Trophoblast cell (in vitro differentiated cells and primary cell): ENCODE results near the gene PLXDC1.
"Not testable (repeated sequence)": the region's sequence is repeated elsewhere in the genome, so short reads cannot be mapped to it uniquely, and the experiment has no call there.

Experiments
- DNase-seq, 2 donors: peaks; one replicate each; pipeline ENCODE4 v3.0.0-alpha.2; 2016
- H2AFZ ChIP-seq: 2 replicates; pipeline ENCODE4 v1.6.1; 2013; ENCODE audit warnings: low read length, moderate library complexity, mild to moderate bottlenecking; ENCODE audit not compliant: insufficient read depth, poor library complexity
- H2AK5ac ChIP-seq: 2 replicates; pipeline ENCODE4 v1.6.1; 2013; ENCODE audit warnings: mild to moderate bottlenecking, low read length
- H2BK120ac ChIP-seq: 2 replicates; pipeline ENCODE4 v1.6.1; 2013; ENCODE audit warnings: low read length, mild to moderate bottlenecking, moderate library complexity; ENCODE audit not compliant: insufficient read depth, poor library complexity
- H2BK12ac ChIP-seq: 2 replicates; pipeline ENCODE4 v1.6.1; 2013; ENCODE audit warnings: mild to moderate bottlenecking, low read length, moderate library complexity
- H2BK5ac ChIP-seq: 2 replicates; pipeline ENCODE4 v1.6.1; 2013; ENCODE audit warnings: low read length, low read depth, moderate library complexity, mild to moderate bottlenecking; ENCODE audit not compliant: poor library complexity
- H3K14ac ChIP-seq: 2 replicates; pipeline ENCODE4 v1.6.1; 2013; ENCODE audit warnings: mild to moderate bottlenecking, low read length
- H3K18ac ChIP-seq: 2 replicates; pipeline ENCODE4 v1.6.1; 2013; ENCODE audit warnings: mild to moderate bottlenecking, low read length
- H3K23ac ChIP-seq: 2 replicates; pipeline ENCODE4 v1.6.1; 2013; ENCODE audit warnings: low read length
- H3K27ac ChIP-seq: 2 replicates; pipeline ENCODE4 v1.5.1; 2013; ENCODE audit warnings: low read depth, mild to moderate bottlenecking, inconsistent platforms, low read length, moderate library complexity
- H3K27me3 ChIP-seq: 2 replicates; pipeline ENCODE4 v1.6.1; 2013; ENCODE audit warnings: inconsistent platforms, mild to moderate bottlenecking, low read length, moderate library complexity; ENCODE audit not compliant: insufficient read depth
- H3K36me3 ChIP-seq, 2 experiments: 1 replicate in 1 of 2; 2 replicates in 1 of 2; pipeline ENCODE4 v1.6.1; 2013; ENCODE audit warnings: low read length in 2 of 2, mild to moderate bottlenecking in 2 of 2, moderate library complexity in 1 of 2; ENCODE audit not compliant: insufficient read depth in 2 of 2, control insufficient read depth in 1 of 2
- H3K4ac ChIP-seq: 2 replicates; pipeline ENCODE4 v1.6.1; 2013; ENCODE audit warnings: low read depth, mild to moderate bottlenecking, low read length, moderate library complexity
- H3K4me1 ChIP-seq, 2 experiments: 1 replicate in 1 of 2; 2 replicates in 1 of 2; pipeline ENCODE4 v1.6.1; 2013; ENCODE audit warnings: low read length in 2 of 2, mild to moderate bottlenecking in 2 of 2, moderate library complexity in 1 of 2; ENCODE audit not compliant: insufficient read depth in 2 of 2, control insufficient read depth in 1 of 2
- H3K4me2 ChIP-seq: 2 replicates; pipeline ENCODE4 v1.6.1; 2013; ENCODE audit warnings: inconsistent platforms, mild to moderate bottlenecking, low read length, moderate library complexity
- H3K4me3 ChIP-seq: 2 replicates; pipeline ENCODE4 v1.5.1; 2013; ENCODE audit warnings: mild to moderate bottlenecking, low read depth, low read length, inconsistent platforms
- H3K79me1 ChIP-seq: one replicate; pipeline ENCODE4 v1.6.1; 2013; ENCODE audit warnings: low read length
- H3K79me2 ChIP-seq: 2 replicates; pipeline ENCODE4 v1.6.1; 2013; ENCODE audit warnings: low read length, mild to moderate bottlenecking; ENCODE audit not compliant: control insufficient read depth, insufficient read depth, poor library complexity
- H3K9ac ChIP-seq: 2 replicates; pipeline ENCODE4 v1.6.1; 2013; ENCODE audit warnings: mild to moderate bottlenecking, low read length
- H3K9me3 ChIP-seq: 2 replicates; pipeline ENCODE4 v1.6.1; 2013; ENCODE audit warnings: low read depth, mild to moderate bottlenecking, control low read depth, inconsistent platforms, low read length; ENCODE audit not compliant: insufficient read depth
- H4K12ac ChIP-seq: 2 replicates; pipeline ENCODE4 v1.6.1; 2013; ENCODE audit warnings: low read depth, mild to moderate bottlenecking, low read length, moderate library complexity
- H4K8ac ChIP-seq: 2 replicates; pipeline ENCODE4 v1.6.1; 2013; ENCODE audit warnings: low read depth, mild to moderate bottlenecking, low read length, moderate library complexity
- H4K91ac ChIP-seq: one replicate; pipeline ENCODE4 v1.6.1; 2013; ENCODE audit warnings: low read depth, mild to moderate bottlenecking, low read length, moderate library complexity
- WGBS: extraction: QIAGEN DNeasy Blood & Tissue Kit; methylation state at CpG from one replicate; pipeline ENCODE4 v1.1.7; 2013; ENCODE audit warnings: missing lambda C conversion rate; ENCODE audit not compliant: insufficient read length, insufficient coverage; ENCODE audit errors: extremely low coverage; 5-methylcytosine and 5-hydroxymethylcytosine counted together

The PLXDC1 gene

DNA sequence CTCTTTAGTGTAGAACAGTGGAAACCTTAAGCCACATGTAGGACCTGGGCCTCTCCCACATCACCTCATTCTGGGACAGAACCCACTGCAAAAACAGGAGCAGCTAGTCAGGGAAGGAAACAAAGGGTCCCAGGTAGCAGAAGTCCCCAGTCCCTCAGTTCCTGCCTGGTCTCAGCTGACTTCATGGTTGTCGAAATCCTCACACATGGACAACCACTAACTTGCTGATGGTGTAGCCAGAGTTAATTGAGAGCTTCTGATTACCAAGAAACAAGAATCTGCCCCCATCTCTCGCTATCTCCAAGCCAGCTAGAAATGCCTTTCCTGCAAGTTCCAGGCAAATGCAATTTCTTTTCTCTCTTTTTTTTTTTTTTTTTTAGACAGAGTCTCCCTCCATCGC, 18.1 kb upstream of the PLXDC1 start:
- peaks cover 3% of the 10 kb centered on the region for H3K79me2 ChIP-seq
- H3K9ac ChIP-seq, result no peak overlapping the region
- no peak overlapping the region for H2BK12ac ChIP-seq
- H3K14ac ChIP-seq, result no peak overlapping the region
- H3K27me3 ChIP-seq, result peaks cover 9% of the 10 kb centered on the region
- no peak overlapping the region for H4K91ac ChIP-seq
- H3K4ac ChIP-seq, result no peak overlapping the region
- no peak overlapping the region for H4K8ac ChIP-seq
- peaks cover 17 to 18% of the 10 kb centered on the region in 2 experiments for H3K4me1 ChIP-seq
- no peak overlapping the region for H3K27ac ChIP-seq
- H3K9me3 ChIP-seq, result no peaks in the 10 kb centered on the region
- no peak for DNase-seq
- no CpG with 5 or more reads among the region's 3 CpGs for WGBS
- peaks cover 4% of the 10 kb centered on the region for H3K79me1 ChIP-seq
- no peak overlapping the region for H3K4me2 ChIP-seq
- no peak overlapping the region for H2BK5ac ChIP-seq
- no peak overlapping the region for H4K12ac ChIP-seq
- H3K36me3 ChIP-seq, result no peaks in the 10 kb centered on the region
- H2AFZ ChIP-seq, result no peak overlapping the region
- H3K18ac ChIP-seq, result no peak overlapping the region
- no peak overlapping the region for H3K23ac ChIP-seq
- H3K4me3 ChIP-seq, result no peak overlapping the region
- no peak overlapping the region for H2BK120ac ChIP-seq
- H2AK5ac ChIP-seq, result no peak overlapping the region

DNA sequence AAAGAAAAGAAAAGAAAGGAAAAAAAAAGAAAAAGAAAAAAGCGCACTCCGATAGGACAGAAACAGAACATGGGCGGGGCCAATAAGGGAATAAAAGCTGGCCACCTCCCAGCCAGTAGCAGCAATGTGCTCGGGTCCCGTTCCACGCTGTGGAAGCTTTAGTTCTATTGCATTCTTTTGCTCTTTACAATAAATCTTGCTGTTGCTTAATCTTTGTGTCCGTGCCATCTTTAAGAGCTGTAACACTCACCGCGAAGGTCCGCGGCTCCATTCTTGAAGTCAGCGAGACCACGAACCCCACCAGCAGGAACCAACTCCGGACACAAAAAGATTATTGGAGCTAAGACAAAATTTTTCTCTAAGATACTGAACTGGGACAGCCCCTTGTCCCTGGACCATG, 17.7 kb upstream of the PLXDC1 start:
- H3K4me2 ChIP-seq, result no peak overlapping the region
- H3K27ac ChIP-seq, result no peak overlapping the region
- no peak overlapping the region for H2BK5ac ChIP-seq
- H4K91ac ChIP-seq, result no peak overlapping the region
- no peak overlapping the region for H4K12ac ChIP-seq
- no CpG with 5 or more reads among the region's 14 CpGs for WGBS
- H3K79me2 ChIP-seq, result peaks cover 3% of the 10 kb centered on the region
- peaks cover 17 to 19% of the 10 kb centered on the region in 2 experiments for H3K4me1 ChIP-seq
- H2AFZ ChIP-seq, result no peak overlapping the region
- H2AK5ac ChIP-seq, result no peak overlapping the region
- no peak overlapping the region for H3K23ac ChIP-seq
- no peak overlapping the region for H3K18ac ChIP-seq
- H3K27me3 ChIP-seq, result peaks cover 9% of the 10 kb centered on the region
- no peak overlapping the region for H3K14ac ChIP-seq
- H3K9me3 ChIP-seq, result no peaks in the 10 kb centered on the region
- no peak overlapping the region for H3K4ac ChIP-seq
- H3K79me1 ChIP-seq, result peaks cover 4% of the 10 kb centered on the region
- H3K36me3 ChIP-seq, result no peaks in the 10 kb centered on the region
- DNase-seq, result no peak
- no peak overlapping the region for H4K8ac ChIP-seq
- no peak overlapping the region for H2BK12ac ChIP-seq
- no peak overlapping the region for H3K4me3 ChIP-seq
- no peak overlapping the region for H3K9ac ChIP-seq
- no peak overlapping the region for H2BK120ac ChIP-seq

DNA sequence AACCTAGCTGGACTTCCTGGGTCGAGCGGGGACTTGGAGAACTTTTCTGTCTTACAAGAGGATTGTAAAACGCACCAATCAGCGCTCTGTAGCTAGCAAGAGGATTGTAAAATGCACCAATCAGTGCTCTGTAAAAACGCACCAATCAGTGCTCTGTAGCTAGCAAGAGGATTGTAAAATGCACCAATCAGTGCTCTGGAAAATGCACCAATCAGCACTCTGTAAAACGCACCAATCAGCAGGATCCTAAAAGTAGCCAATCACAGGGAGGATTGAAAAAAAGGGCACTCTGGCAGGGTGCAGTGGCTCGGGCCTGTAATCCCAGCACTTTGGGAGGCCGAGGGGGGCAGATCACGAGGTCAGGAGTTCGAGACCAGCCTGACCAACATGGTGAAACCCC, 17.1 kb upstream of the PLXDC1 start:
- DNase-seq, H2BK12ac ChIP-seq, H2BK120ac ChIP-seq, H3K4me3 ChIP-seq, H3K79me1 ChIP-seq, H3K4me2 ChIP-seq, H3K36me3 ChIP-seq, H3K14ac ChIP-seq, H3K9ac ChIP-seq, H3K79me2 ChIP-seq, H4K8ac ChIP-seq, H3K9me3 ChIP-seq, H3K4ac ChIP-seq, H2BK5ac ChIP-seq, H2AFZ ChIP-seq, H4K91ac ChIP-seq, H3K27ac ChIP-seq, H4K12ac ChIP-seq, H3K27me3 ChIP-seq, H3K23ac ChIP-seq, H3K18ac ChIP-seq, H2AK5ac ChIP-seq: not testable (repeated sequence)
- H3K4me1 ChIP-seq, result peaks cover 17 to 19% of the 10 kb centered on the region in 2 experiments
- WGBS, result no CpG with 5 or more reads among the region's 10 CpGs

DNA sequence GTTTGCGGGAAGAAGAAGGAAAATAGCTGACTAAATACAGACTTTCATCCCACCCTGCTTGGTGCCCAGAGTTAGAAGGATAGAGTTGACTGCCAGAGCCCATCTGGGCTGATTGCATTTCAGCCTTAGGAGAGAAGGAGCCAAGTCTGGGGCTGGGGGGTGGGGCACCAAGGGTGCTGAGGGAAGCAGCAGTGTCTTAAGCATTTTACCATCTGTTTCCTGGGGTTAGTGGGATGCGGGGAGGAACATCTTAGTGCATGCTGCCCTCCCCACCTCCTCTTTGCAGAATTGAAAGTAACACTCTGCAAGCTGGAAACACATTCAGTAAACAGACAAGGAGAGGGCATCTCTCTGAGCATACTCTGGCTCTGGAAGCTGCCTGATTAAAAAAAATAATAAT, 16.0 kb upstream of the PLXDC1 start:
- no peak overlapping the region for H2BK12ac ChIP-seq
- H3K27ac ChIP-seq, result no peak overlapping the region
- H2AFZ ChIP-seq, result no peak overlapping the region
- H3K79me1 ChIP-seq, result peaks cover 4% of the 10 kb centered on the region
- H3K36me3 ChIP-seq, result no peaks in the 10 kb centered on the region
- H3K79me2 ChIP-seq, result peaks cover 3% of the 10 kb centered on the region
- no peak overlapping the region for H3K4me3 ChIP-seq
- H2AK5ac ChIP-seq, result no peak overlapping the region
- no peak overlapping the region for H3K4me2 ChIP-seq
- H2BK120ac ChIP-seq, result no peak overlapping the region
- no peak overlapping the region for H3K4ac ChIP-seq
- no CpG with 5 or more reads among the region's 2 CpGs for WGBS
- H3K23ac ChIP-seq, result no peak overlapping the region
- no peak overlapping the region for H3K18ac ChIP-seq
- H3K9me3 ChIP-seq, result no peaks in the 10 kb centered on the region
- no peak overlapping the region for H2BK5ac ChIP-seq
- H4K12ac ChIP-seq, result no peak overlapping the region
- H4K8ac ChIP-seq, result no peak overlapping the region
- H4K91ac ChIP-seq, result no peak overlapping the region
- no peak overlapping the region for H3K14ac ChIP-seq
- H3K9ac ChIP-seq, result no peak overlapping the region
- peaks cover 9% of the 10 kb centered on the region for H3K27me3 ChIP-seq
- DNase-seq, result no peak
- H3K4me1 ChIP-seq, result peaks cover 17 to 19% of the 10 kb centered on the region in 2 experiments
